Testis (tissue), 3 donors: ENCODE data around the gene MIER3. TPM values are rescaled to one million over a fixed set of nuclear protein-coding genes. Genes with fewer than 3 reads are reported as not detected.

Experiments
- DNase-seq: peaks from one replicate; pipeline ENCODE4 v3.0.0-alpha.2; 2019
- H3K27ac ChIP-seq, 2 donors: fragments of 200-600 bp; sonication (generic); one replicate each; pipeline ENCODE4 v1.5.1; 2019
- H3K27me3 ChIP-seq: fragments of 200-600 bp; sonication (generic); one replicate; pipeline ENCODE4 v1.5.1; 2019
- H3K36me3 ChIP-seq: fragments of 200-600 bp; sonication (generic); one replicate; pipeline ENCODE4 v1.5.1; 2017; ENCODE audit warnings: low read depth; ENCODE audit errors: missing control alignments
- H3K4me1 ChIP-seq: fragments of 200-600 bp; sonication (generic); one replicate; pipeline ENCODE4 v1.5.1; 2019
- H3K4me3 ChIP-seq, 2 donors: fragments of 200-600 bp; sonication (generic); one replicate each; pipeline ENCODE4 v1.5.1; 2017 to 2019
- H3K9me3 ChIP-seq: fragments of 200-600 bp; sonication (generic); one replicate; pipeline ENCODE4 v1.5.1; 2017
- POLR2A ChIP-seq: fragments of 450-650 bp; IDR thresholded peaks from one replicate; pipeline ENCODE4 v1.6.1; 2017; ENCODE audit warnings: antibody characterized with exemption, mild to moderate bottlenecking, moderate library complexity
- WGBS, 2 donors: methylation state at CpG; one replicate each; pipeline ENCODE4 v1.1.5; 2018; 5-methylcytosine and 5-hydroxymethylcytosine counted together
- intact Hi-C: fragments of 100-400 bp; cut with DNase I; formaldehyde crosslinking; loops from one replicate; pipeline ENCODE4 v1.15.1; 2023; ENCODE audit warnings: low total_unique reads
- polyA plus RNA-seq: library from polyadenylated mRNA; stranded (reverse); fragments of 350-450 nt; fragmentation: Illumina TruSeq; extraction: RNeasy Lipid Tissue Mini Kit (QIAGEN cat#74804); gene quantifications from one replicate; pipeline ENCODE4 v1.2.3, GENCODE V29; 2014; ENCODE audit warnings: low read depth, low replicate concordance; ENCODE audit not compliant: insufficient read depth
- total RNA-seq, 2 donors: library from RNA; depleted of rRNA; stranded (reverse); fragments of >200 nt; gene quantifications; one replicate each; pipeline ENCODE4 v1.2.3, GENCODE V29; 2016
- TF ChIP-seq, protein P1 (sequence below), 3 experiments: fragments of 450-650 bp in 2 of 3; fragments of 200-600 bp in 1 of 3; sonication (generic) in 1 of 3; IDR thresholded peaks; one replicate each; pipeline ENCODE4 v1.5.1; 2016 to 2019; ENCODE audit warnings: antibody characterized with exemption in 3 of 3, mild to moderate bottlenecking in 2 of 3, moderate library complexity in 1 of 3

Gene MIER3
- total and polyA plus RNA-seq, 3 donors from 2014 or later, result 27.8 to 71.6 (median 68.7) TPM

DNA sequence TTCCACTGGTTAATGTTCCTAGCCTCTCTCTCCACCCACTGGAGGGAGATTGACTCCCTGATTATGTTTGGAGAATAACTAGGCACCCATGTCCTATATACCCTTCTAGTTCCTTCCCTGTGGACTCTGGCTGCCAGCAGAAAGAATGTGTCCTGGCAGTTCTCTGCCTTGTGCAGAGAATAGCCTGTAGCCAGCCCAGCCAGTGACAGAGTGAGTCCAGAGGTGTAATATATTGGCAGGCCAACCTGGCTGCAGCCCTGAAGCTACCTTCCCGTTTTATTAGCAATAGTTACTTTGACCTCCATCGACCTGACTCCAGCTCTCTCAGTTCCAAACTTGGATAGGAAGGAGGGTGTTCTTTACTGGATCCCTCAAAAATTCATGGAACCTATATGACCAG, 34.4 kb downstream of the MIER3 start:
- H3K4me3 ChIP-seq, result no peak overlapping the region
- TF ChIP-seq, protein P1, sequence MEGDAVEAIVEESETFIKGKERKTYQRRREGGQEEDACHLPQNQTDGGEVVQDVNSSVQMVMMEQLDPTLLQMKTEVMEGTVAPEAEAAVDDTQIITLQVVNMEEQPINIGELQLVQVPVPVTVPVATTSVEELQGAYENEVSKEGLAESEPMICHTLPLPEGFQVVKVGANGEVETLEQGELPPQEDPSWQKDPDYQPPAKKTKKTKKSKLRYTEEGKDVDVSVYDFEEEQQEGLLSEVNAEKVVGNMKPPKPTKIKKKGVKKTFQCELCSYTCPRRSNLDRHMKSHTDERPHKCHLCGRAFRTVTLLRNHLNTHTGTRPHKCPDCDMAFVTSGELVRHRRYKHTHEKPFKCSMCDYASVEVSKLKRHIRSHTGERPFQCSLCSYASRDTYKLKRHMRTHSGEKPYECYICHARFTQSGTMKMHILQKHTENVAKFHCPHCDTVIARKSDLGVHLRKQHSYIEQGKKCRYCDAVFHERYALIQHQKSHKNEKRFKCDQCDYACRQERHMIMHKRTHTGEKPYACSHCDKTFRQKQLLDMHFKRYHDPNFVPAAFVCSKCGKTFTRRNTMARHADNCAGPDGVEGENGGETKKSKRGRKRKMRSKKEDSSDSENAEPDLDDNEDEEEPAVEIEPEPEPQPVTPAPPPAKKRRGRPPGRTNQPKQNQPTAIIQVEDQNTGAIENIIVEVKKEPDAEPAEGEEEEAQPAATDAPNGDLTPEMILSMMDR (IDR thresholded peaks at IDR 0.05), result no peak
- TF ChIP-seq POLR2A, result no peak
- no peaks in the 10 kb centered on the region for H3K27me3 ChIP-seq
- H3K36me3 ChIP-seq, result no peaks in the 10 kb centered on the region
- no peak overlapping the region for H3K27ac ChIP-seq
- no peak for DNase-seq
- no peaks in the 10 kb centered on the region for H3K9me3 ChIP-seq
- intact Hi-C loops, result no loop called here
- no peaks in the 10 kb centered on the region for H3K4me1 ChIP-seq
- 59 to 74% methylated on average over 2 of the region's 2 CpGs for WGBS, 2 donors

DNA sequence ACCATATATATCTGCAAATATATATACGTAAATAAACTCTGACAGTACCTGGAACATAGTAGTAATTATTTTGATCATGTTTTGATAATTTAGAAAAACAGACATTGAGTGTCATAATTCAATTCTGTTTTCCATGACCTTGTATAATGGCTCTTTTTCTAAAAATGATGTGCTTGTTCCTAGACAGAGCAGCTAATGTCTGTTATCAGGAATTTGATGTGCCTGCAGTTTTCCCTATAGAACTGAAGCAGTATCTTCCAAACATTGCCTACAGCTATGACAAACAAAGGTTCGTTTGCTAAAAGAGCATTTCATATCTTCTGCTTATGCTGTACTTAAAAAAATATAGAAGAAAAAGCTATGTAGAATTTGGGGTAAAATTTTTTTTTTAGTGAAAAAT, 37.2 kb downstream of the MIER3 start:
- Histone ChIP-seq H3K4me3 (no peak overlapping the region), H3K9me3 (no peaks in the 10 kb centered on the region), H3K36me3 (no peaks in the 10 kb centered on the region), H3K27me3 (no peaks in the 10 kb centered on the region), H3K27ac (no peak overlapping the region), H3K4me1 (peaks cover 6% of the 10 kb centered on the region)
- WGBS, 2 donors, result 84 to 85% methylated on average over 2 of the region's 2 CpGs
- no peak for DNase-seq
- intact Hi-C loops, result no loop called here
- no peak for TF ChIP-seq POLR2A
- TF ChIP-seq, protein P1 (IDR thresholded peaks at IDR 0.05), result no peak

DNA sequence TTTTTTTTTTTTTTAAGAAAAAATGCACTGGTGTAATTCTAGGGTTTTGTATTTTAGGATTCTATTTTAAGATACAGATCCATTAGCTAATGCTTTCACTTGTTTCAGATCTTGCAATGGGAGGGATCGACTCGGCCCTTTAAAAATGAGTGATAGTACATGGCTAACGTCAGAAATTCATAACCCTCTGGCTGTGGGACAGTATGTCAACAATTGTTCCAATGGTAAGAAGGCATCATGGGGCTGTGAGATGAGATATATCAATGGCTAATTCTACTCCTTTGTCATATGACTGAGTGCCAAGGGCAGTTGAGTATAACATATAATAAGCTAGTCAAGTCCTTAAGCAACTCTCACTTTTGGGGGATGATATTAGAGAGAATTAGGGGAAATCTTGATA, 38.2 kb downstream of the MIER3 start:
- H3K4me1 ChIP-seq, result peaks cover 6% of the 10 kb centered on the region
- H3K9me3 ChIP-seq, result no peaks in the 10 kb centered on the region
- no peak for TF ChIP-seq POLR2A
- TF ChIP-seq, protein P1 (IDR thresholded peaks at IDR 0.05), result no peak
- no peak for DNase-seq
- H3K27ac ChIP-seq, result no peak overlapping the region
- 88 to 91% methylated on average over 3 of the region's 3 CpGs for WGBS, 2 donors
- no peak overlapping the region for H3K4me3 ChIP-seq
- H3K27me3 ChIP-seq, result no peaks in the 10 kb centered on the region
- no peaks in the 10 kb centered on the region for H3K36me3 ChIP-seq
- intact Hi-C loops, result no loop called here

DNA sequence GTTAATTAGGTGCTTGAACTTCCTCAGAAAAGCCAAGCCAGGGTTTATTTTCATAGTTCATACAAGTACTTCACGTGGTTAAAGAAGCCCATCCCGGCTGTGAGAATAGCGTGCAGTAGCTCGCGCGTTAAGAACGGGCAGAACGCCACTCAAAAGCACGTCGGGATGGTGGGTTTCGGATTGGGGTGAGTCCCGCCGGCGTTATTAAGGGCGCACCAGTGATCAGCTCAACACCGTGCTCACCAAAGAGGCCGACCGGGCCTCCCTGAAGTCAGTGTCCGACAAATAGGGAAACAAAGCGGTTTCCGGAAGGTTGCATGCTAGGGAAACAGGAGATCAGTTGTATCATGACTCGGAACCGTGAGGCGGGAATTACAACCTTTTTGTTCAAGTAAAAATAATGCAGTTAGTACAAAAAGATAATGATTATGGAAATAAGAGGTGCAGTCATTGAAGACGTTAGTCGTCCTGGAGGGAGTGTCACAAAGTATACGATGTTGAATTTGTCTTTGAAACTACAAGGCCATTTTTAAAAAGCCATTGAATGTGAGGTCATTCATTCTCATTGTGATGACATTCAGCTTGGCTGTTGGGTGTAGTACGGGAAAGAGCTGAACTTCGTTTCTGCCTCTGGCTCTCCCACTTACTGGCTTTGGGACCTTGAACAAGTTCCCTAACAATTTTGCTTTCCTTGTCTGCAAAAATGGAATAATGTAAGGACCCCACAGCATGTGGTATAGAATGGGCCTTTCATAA, 41.5 kb downstream of the MIER3 start:
- WGBS, 2 donors, result 1% methylated on average over 29 of the region's 29 CpGs
- peak overlapping the region; percentile 73 to 74 for H3K4me3 ChIP-seq
- H3K27ac ChIP-seq, result peak overlapping the region; percentile 94 to 96
- no peaks in the 10 kb centered on the region for H3K9me3 ChIP-seq
- H3K4me1 ChIP-seq, result peaks cover 6% of the 10 kb centered on the region
- TF ChIP-seq, protein P1 (IDR thresholded peaks at IDR 0.05), result no peak
- TF ChIP-seq POLR2A, result no peak
- H3K36me3 ChIP-seq, result no peaks in the 10 kb centered on the region
- DNase-seq, result peak; percentile 62
- intact Hi-C loops, result no loop called here
- H3K27me3 ChIP-seq, result no peaks in the 10 kb centered on the region
